ENCODE data around the gene PRKN. TPM values are rescaled to one million over a fixed set of nuclear protein-coding genes. Genes with fewer than 3 reads are reported as not detected.
A peak's percentile ranks its signal among the peaks of the same experiment; 100 is the strongest.

Gene PRKN
- polyA plus RNA-seq, 3 donors: 8.1 to 15.1 (median 11.4) TPM

DNA sequence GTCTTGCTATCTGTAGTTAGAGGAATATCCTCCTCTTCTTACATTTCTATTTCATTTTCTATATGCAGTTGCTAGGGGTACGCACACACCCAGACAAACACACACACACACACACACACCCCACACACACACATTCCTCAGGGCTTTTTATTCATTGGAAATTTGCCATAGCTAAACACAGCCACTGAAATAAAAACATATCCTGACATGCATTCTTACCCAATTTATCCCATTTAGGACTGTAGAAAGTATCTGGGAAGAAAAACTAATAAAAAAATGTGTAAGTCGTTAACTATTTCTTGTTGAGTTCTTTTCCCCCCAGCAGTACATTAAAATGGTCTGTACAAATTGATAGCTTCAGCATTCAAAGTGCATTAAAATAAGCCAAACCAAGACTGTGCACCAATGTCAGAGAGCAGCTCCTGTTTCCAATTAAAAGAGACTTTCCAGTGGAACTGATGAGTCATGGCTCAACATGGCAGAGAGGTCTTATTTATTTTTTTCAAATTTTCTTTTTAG, 1095.8 kb downstream of the PRKN start:
- peak in 3 of 11 donors; percentile 58 to 61 (median 58) for DNase-seq (ENCODE audit: extremely low read depth in 1 of 11, low read depth in 9 of 11, low spot score in 4 of 11)

- DNase-seq (ENCODE audit: extremely low read depth in 1 of 11, low read depth in 9 of 11, low spot score in 4 of 11): no peak
Observed at GRCh38 chr6:161630674-161631073, 1096.9 kb downstream of the PRKN start.

DNA sequence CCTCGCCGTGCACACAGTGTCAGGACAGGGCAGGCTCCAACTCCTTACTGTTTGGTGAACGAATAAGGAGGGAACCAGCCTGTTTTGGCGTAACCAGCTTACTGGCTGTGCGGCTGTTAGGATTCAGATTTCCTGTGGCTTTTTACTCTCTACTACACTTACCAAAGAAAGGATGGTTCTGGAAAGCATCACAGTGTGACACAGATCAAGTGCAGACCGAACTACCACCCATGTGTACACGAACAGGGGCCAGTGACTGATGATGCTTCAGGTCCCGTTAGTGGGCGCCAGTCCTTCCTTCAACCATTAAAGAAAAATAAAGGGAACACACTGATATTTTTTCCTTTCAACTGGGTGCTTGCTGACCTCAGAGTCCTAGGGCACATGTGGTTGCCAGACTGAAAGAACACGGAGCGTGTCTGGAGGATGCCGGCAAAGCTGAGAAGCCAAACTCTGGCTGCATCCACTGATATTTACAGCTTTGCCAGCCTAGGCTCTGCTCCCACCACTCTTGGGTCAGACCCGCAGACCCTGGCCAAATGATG, 1101.4 kb downstream of the PRKN start:
- no peak for DNase-seq (ENCODE audit: extremely low read depth in 1 of 11, low read depth in 9 of 11, low spot score in 4 of 11)

DNA sequence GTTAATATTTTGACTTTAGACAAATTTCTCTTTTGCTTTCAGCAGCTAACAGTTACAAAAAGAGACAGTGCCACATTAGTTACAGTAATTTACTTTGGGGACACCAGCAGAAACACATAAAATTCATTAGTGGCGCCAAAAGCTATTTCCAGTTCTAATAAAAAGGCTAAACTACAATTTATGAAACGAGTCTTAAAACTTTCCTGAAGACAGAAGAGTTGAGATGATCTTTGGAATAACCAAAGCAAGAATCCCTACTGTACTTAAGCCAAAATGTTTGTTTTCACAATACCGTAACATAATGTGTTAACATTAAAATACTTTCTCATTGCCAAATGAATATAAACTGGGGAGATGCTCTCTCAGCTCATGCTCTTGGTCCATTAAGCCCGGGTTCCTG, 1103.5 kb downstream of the PRKN start:
- DNase-seq (ENCODE audit: extremely low read depth in 1 of 11, low read depth in 9 of 11, low spot score in 4 of 11): peak in 2 of 11 donors; percentile 40 to 41

DNA sequence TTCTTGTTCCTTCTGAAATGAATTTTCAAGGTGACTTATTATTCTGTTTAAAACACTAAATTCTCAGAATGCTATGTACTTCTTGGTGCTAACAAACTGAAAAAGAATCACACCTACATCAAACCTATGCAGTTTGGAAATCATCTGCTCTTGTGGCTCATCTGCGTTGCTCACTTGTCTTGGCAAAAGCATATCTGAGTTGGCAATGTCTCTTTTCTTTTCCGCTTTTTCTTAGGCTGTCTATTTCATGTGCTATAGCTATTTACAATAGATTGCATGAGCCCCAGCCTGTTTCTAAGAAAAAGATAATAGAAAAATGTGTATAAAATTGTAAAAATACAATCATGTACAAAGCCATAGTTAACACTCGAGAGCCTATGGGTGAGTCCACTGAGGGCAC, 1104.8 kb downstream of the PRKN start:
- DNase-seq (ENCODE audit: extremely low read depth in 1 of 11, low read depth in 9 of 11, low spot score in 4 of 11): no peak

DNA sequence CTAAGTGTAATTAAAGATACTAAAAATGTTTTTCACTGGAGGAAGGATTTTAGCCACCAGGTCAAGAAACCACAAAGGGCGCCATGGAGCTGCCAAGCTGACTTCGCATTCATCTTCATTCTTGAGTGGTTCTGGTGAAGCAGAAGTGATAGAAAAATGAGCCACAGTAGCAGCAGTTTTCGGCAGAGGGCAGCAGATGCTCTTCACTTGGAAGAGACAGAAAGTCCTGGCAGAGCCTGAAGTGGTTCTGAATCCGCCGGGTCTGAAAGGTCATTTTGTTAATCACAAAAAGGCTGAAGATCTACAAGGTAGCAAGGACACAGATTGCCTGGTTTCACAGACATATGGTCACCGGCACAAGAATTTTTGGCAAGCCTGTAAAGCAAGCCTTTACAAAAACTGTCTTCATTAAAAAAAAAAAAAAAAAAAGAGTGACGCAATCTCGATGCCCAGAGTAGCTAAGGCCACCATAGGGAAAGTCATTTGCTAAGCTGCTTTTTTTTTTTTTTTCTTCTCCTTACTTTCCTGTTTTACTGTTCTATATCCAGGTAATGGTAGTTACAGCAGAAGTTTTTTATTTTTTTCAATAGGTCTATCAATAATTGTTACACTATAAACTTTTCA, 1108.6 kb downstream of the PRKN start:
- DNase-seq (ENCODE audit: extremely low read depth in 1 of 11, low read depth in 9 of 11, low spot score in 4 of 11): peak in 3 of 11 donors; percentile 31 to 48 (median 43)

DNA sequence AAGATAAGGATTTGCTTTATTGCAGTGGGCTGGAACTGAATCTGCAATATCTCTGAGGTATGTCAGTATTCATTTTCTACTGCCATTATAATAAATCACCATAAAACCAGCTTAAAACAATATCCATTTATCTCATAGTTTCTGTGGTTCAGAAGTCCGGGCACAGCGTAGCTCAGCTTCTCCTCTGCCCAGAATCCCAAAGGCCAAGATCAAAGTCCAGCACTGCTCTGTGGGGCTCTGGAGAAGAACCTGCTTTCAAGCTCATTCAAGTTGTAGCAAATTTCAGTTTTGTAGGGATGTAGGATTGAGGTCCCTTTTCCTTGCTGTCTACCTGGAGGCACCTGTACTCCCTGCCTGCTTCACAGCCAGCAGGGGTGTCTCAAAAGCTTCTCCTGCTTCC, 1113.9 kb downstream of the PRKN start:
- no peak for DNase-seq (ENCODE audit: extremely low read depth in 1 of 11, low read depth in 9 of 11, low spot score in 4 of 11)

DNA sequence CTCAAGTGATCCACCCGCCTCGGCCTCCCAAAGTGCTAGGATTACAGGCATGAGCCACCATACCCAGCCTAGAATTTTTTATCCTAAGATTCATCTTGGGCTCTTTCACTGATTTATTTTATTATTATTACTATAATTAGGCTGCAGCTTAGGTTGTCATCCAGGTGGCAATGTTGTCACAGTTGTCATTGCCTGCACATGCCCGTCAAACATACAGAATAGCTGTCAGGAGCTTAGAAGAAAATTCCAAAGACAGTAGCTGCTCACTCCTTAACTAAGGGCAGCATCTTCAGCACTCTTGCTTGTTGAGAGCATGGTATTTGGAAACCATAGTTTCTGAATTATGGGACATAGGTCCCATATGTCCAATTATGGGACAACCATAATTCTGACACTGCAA, 1118.8 kb downstream of the PRKN start:
- DNase-seq (ENCODE audit: extremely low read depth in 1 of 11, low read depth in 9 of 11, low spot score in 4 of 11): no peak

GRCh38 chr6:161607696-161608297, 1119.8 kb downstream of the PRKN start:
- no peak for DNase-seq (ENCODE audit: extremely low read depth in 1 of 11, low read depth in 9 of 11, low spot score in 4 of 11)

DNA sequence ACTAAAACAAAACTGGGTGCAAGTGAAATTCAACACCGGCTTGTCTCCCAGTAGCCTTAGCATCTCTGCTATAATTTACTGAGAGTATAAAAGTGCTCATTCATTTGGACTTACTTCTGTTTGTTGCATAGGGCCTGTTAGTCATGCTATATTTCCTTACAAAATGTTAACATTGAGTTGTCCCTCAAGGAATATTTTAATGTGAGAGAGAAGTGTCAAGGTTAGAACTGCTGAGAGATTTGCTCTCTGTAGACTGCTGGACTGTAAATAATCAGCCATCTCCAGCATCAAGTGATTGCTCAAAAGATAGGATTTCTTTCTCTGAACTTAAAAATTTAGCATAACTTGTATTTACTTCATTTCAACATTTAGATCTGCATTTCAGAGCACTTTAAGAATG, 1125.2 kb downstream of the PRKN start:
- no peak for DNase-seq (ENCODE audit: extremely low read depth in 1 of 11, low read depth in 9 of 11, low spot score in 4 of 11)

- DNase-seq (ENCODE audit: extremely low read depth in 1 of 11, low read depth in 9 of 11, low spot score in 4 of 11): no peak
Observed at GRCh38 chr6:161598896-161599295, 1128.7 kb downstream of the PRKN start.

- DNase-seq (ENCODE audit: extremely low read depth in 1 of 11, low read depth in 9 of 11, low spot score in 4 of 11): no peak
Observed at GRCh38 chr6:161596807-161597520, 1130.6 kb downstream of the PRKN start.

- no peak for DNase-seq (ENCODE audit: extremely low read depth in 1 of 11, low read depth in 9 of 11, low spot score in 4 of 11)
Observed at GRCh38 chr6:161594412-161594811, 1133.2 kb downstream of the PRKN start.

- no peak for DNase-seq (ENCODE audit: extremely low read depth in 1 of 11, low read depth in 9 of 11, low spot score in 4 of 11)
Observed at GRCh38 chr6:161590961-161591627, 1136.5 kb downstream of the PRKN start.

GRCh38 chr6:161586887-161587286, 1140.7 kb downstream of the PRKN start:
- peak in 4 of 11 donors; percentile 12 to 28 (median 24) for DNase-seq (ENCODE audit: extremely low read depth in 1 of 11, low read depth in 9 of 11, low spot score in 4 of 11)

DNA sequence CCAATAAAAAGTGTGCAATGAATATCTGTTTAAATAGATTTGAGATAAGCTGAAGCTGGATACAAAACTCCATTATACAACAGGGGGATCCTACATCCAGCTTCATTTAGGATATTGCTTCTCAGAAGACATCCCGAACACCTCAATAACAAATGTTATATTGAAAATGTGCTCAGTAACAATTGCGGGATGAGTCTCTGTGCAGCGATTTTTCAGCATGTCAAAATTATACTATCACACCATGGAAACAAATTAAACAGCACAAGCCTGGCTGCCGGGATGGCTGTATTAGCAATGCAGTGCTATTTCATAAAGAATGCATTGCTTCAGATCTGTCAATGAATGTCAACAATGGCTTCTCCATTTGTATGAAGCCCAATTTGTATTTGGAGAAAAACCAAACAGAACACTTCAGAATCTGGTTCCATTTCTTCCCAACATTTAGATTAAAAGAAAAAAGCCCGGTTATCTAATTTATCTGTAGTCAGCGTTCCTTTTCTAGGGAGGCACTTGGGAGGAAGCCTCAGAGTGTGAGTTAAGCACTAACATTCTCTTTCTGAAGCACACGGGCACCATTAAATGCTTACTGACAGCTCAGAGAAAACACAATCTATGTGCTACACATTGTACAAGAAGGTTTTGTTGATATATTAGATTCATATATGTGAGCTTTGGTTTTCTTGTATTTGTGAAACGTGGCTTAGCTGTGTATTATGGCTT, 1142.8 kb downstream of the PRKN start:
- DNase-seq (ENCODE audit: extremely low read depth in 1 of 11, low read depth in 9 of 11, low spot score in 4 of 11): no peak

- DNase-seq (ENCODE audit: extremely low read depth in 1 of 11, low read depth in 9 of 11, low spot score in 4 of 11): no peak
Observed at GRCh38 chr6:161584051-161584450, 1143.5 kb downstream of the PRKN start.

DNA sequence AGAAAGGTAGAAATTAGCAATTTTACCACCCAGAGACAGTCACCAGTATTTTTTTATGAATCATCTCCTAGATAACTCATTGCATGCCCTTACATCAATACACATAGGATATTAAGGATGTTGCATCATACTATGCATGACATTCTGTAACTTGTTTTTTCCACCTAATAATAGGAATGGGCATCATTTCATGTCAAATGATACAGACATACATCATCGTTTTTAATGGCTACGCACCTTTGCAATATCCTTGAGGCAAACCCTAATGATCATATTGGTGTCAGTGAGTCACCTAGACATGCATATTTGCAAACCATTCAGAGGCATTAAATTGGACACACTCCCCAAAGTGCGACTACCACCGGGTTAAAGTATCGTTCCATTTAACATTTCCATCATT, 1144.0 kb downstream of the PRKN start:
- no peak for DNase-seq (ENCODE audit: extremely low read depth in 1 of 11, low read depth in 9 of 11, low spot score in 4 of 11)

DNA sequence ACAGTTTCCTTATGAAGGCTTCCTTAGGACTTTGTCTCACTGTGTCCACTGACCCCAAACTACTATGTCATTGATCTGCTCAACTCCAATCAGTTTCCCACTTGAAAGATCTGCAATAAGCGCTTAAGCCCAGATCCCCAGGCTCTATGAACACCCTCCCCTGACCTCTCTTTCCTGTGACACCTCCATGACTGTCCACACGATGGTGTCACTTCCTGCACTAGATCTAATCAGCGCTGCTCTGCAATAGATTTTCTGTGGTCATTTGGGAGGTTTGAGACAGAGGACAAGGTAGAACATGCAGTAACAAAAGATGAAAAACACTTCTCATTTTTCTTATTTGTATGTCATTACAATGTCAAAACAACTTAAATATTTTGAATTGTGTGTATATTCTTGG, 1149.1 kb downstream of the PRKN start:
- DNase-seq (ENCODE audit: extremely low read depth in 1 of 11, low read depth in 9 of 11, low spot score in 4 of 11): no peak
